Hepatocyte (in vitro differentiated cells): ENCODE results near the gene LRCH4.

Experiments
- EZH2 ChIP-seq: fragments of 200-600 bp; sonication (generic); IDR thresholded peaks from 2 replicates; pipeline ENCODE4 v1.6.1; 2016; ENCODE audit warnings: antibody characterized with exemption, mild to moderate bottlenecking, borderline replicate concordance
- TF ChIP-seq, protein P1 (sequence below): fragments of 200-600 bp; sonication (generic); IDR thresholded peaks from 2 replicates; pipeline ENCODE4 v1.5.1; 2016; ENCODE audit warnings: antibody characterized with exemption, mild to moderate bottlenecking; ENCODE audit not compliant: poor library complexity

DNA sequence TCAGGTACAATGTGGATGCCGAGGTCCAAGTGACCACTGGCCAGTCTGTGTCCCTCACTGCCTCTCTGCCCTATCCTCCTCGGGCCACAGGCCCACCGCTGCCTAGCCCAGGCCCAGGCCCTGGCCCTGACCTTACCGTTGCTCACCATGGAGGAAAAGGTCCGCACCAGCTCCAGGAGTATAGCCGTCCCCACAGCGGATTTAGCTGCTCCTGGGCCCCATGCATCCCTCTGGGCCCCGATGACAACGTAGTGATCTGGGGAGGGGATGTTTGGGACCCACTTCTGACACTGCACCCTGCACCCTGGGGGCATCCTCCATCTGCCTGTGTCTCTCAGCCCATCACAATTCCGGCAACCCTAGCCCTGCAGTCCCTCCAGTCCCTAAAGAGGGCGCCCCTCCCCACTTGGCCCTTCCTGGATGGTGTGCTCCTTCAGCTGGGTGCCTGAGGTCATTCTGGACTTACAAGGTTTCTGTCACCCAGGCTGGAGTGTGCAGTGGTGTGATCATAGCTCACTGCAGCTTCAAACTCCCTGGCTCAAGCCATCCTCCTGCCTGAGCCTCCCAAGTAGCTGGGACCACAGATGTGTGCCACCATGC lies 43.3 kb upstream of the LRCH4 start:
- TF ChIP-seq, protein P1, sequence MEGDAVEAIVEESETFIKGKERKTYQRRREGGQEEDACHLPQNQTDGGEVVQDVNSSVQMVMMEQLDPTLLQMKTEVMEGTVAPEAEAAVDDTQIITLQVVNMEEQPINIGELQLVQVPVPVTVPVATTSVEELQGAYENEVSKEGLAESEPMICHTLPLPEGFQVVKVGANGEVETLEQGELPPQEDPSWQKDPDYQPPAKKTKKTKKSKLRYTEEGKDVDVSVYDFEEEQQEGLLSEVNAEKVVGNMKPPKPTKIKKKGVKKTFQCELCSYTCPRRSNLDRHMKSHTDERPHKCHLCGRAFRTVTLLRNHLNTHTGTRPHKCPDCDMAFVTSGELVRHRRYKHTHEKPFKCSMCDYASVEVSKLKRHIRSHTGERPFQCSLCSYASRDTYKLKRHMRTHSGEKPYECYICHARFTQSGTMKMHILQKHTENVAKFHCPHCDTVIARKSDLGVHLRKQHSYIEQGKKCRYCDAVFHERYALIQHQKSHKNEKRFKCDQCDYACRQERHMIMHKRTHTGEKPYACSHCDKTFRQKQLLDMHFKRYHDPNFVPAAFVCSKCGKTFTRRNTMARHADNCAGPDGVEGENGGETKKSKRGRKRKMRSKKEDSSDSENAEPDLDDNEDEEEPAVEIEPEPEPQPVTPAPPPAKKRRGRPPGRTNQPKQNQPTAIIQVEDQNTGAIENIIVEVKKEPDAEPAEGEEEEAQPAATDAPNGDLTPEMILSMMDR: no peak
- TF ChIP-seq EZH2: no peak
